COLO829 (cell line): ENCODE data around the gene CLEC20A.

Experiments
- DNase-seq: peaks from one replicate; pipeline ENCODE4 v3.0.0; 2012; ENCODE audit warnings: low spot score

The CLEC20A gene

GRCh38 chr1:178500091-178500770 is 3.5 kb upstream of the CLEC20A start:
- peak; percentile 32 for DNase-seq

GRCh38 chr1:178498896-178499675 is 2.3 kb upstream of the CLEC20A start:
- no peak for DNase-seq

- DNase-seq = no peak
These were observed 1.2 kb upstream of the CLEC20A start for GRCh38 chr1:178497903-178498478.

GRCh38 chr1:178495741-178496409 is 889 bp downstream of the CLEC20A start:
- no peak for DNase-seq

GRCh38 chr1:178495158-178495557 is 1.6 kb downstream of the CLEC20A start:
- DNase-seq = no peak

DNA sequence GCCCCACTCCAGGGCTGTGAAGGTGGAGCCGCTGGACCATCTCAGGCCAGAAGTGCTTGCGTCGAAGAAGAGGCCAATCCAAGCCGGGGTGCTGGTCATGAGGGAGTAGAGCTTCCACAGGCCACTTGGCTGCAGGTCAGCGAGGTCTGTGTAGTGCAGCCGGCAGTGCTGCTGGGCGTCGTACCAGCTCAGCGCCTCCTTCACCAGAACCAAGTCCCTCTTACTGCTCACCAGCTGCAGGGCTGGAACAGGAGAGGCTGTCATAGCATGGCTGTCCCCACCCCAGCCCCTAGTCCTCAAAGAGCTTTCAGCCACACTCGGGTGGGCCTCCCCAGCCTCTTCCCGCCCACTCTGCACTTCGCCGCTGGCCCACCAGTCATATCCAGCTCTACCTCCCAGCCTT is 2.2 kb downstream of the CLEC20A start:
- DNase-seq = no peak

- DNase-seq = no peak
These were observed 3.4 kb downstream of the CLEC20A start for GRCh38 chr1:178493301-178493741.

DNA sequence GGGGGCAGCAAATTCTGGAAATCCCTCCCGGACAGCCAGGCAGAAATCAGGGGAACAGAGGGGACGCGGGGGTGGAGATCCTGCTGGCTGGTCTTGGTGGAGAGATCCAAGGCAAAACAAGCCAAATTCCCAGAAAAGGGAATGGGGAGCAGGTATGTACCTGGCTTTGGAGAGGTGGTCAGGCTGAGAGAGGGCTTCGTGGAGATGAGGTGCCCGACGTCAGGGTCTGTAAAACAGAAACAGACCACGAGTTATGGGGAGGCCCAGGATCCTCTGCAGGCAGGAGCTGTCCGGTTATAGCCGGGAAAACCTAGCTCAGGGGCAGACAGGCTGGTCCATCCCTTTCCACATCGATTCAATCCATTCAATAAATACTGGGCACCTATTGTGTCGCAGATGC is 4.4 kb downstream of the CLEC20A start:
- no peak for DNase-seq

DNA sequence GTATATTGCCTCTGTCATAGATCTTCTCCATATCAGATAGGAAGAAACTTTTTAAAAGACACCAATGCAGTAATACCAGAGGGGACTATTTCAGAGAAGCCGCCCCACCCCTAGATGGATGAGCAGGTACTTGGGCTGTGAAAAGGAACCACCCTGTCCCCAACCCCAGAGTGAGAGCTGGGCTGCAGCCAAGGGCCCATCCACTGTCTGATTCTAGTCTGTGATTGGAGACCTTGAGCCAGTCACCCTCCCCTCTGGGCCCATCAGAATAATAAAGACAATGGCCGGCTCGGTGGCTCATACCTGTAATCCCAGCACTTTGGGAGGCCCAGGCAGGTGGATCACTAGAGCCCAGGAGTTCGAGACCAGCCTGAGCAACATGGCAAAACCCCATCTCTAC is 5.0 kb downstream of the CLEC20A start:
- no peak for DNase-seq

- DNase-seq = no peak
These were observed 5.8 kb downstream of the CLEC20A start for GRCh38 chr1:178490967-178491366.

DNA sequence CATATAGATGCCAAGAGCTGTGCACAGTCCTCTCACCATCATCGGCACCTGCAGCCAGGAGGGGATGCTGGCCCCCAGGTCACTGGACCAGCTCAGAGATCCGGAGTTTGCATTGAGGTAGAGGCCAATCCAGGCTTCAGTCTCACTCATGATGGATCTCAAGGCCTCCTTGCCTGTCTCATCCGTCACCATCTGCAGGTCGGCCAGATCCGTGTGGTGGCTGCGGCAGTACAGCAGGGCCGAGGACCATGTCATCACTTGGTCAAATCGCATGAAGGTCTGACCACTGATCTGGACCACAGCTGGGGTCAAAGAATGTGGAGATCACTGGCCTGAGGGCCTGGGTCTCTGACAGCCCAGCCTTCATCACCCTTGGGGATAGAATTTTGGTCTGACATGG is 6.6 kb downstream of the CLEC20A start:
- DNase-seq = no peak

DNA sequence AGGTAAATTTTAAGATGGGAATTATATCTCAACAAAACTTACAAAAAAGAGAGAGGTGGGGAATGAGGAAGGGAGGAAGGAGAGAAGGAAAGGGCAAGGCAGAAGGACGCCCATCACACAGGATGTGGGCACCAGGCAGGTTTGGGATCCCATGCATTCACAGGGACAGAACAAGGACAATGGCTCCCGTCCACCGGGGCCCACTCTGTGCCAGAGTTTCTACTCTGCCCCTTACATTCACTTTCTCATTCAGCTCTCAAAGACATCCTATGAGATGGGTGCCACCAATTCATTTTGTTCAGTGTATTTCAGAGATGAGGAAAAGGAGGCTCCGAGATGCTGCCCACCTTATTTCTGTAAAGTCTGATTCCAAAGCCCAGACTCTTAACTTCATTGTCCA is 7.4 kb downstream of the CLEC20A start:
- no peak for DNase-seq

DNA sequence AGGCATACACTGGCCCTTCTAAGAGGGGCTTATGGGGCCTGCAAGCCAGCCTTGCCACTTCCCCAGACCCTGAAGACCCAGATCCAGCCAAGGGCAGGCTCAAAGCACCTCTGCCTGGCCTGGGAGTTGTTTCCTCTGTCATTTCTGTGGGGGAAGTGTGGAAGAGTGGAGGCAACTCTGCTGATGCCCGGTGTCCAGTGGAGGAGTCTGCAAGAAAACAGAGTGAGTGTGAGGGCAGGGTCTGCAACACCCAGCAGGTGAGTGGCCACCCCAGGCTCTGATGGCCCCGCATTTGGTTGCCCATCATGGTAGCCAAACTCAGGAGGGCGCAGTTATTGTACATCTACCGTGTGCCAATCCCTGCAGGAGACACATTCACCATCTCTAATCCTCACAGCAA is 8.4 kb downstream of the CLEC20A start:
- DNase-seq = no peak

DNA sequence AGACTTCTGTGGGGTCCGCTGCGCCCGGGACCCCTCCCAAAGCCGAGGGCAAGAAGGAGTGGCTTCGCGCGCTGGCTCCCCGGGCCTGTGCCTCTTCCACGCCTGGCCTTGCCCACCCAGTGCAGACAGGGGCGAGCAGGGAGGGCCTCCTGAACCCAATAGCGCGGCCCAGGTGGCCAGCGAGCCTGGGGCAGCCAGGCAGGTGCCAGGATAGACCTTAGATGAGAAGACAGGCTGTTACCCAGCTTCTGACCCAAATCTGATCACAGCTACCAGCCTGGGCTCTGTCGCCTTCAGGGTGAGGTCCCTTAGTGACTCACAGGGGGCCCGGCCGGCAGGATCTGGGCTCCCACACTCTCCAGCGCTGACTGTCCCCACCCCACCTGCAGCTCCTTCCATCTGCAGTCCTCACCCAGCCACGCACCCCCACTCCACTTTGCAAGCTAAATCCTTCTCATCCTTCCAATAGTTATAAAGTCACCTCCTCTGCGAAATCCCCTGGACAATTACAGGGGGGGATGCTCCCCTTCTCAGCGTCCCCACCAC is 9.6 kb downstream of the CLEC20A start:
- no peak for DNase-seq

- no peak for DNase-seq
These were observed 10.4 kb downstream of the CLEC20A start for GRCh38 chr1:178486100-178487069.

DNA sequence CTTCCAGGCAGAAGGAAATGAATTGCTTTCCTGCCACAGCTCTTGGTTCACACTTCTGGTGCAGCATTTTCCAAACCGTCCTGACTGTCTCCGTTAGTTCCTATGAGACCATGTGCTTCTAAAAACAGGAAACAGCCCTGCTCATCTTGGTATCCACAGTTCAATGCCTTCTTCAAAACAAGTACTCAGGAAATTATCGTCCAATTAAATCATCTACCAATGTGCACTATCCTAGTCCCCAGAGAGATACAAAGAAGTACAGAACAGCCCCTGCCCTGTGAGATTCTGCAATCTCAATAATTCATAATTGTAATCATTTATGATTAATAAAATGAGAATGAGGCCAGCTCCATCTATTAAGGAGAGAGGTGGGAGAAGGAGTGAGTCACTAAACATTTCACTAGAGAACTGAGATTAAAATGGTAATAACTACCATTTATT is 11.2 kb downstream of the CLEC20A start:
- DNase-seq = no peak

- DNase-seq = no peak
These were observed 12.0 kb downstream of the CLEC20A start for GRCh38 chr1:178484698-178485225.

DNA sequence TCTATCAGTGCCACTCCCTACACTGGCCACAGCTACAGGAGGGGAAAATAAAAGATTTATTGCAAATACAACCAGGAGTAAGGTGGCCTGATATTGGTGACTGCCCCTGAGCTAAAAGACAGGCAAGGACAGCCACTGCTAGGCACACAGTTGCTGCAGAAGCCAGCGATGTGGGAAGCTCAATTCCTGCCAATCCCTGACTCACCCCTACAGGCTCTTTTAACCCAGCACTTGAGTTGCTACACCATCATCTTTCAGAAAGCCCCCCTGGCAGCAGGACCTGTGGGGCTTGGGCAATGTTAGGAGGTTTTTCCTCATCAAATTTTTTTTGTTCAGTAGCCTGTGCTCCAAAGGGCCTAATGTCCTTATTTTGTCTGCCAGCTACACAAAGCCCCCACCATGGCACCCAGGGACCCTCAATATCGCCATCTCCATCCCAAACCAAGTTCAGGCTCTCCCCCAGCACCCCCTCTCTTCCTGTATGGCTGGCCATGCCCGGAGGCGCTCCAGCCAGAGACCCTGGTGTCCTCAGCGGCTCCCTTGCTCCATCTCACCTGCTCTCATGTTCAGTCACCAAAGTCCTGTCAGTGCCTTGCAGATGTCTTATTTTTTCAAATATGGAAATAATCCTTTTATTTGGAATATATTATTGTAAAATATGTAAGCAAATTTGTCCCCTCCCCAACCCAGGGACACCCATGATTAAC is 13.4 kb downstream of the CLEC20A start:
- DNase-seq = no peak

- DNase-seq = no peak
These were observed 18.9 kb downstream of the CLEC20A start for GRCh38 chr1:178477841-178478240.

GRCh38 chr1:178477373-178477772 is 19.4 kb downstream of the CLEC20A start:
- no peak for DNase-seq
